ENCODE data around the gene FYCO1. TPM values are rescaled to one million over a fixed set of nuclear protein-coding genes. Genes with fewer than 3 reads are reported as not detected.

Gene FYCO1
- total and polyA plus RNA-seq, 2 experiments from 2014 or later: 6.2 to 13.4 TPM

DNA sequence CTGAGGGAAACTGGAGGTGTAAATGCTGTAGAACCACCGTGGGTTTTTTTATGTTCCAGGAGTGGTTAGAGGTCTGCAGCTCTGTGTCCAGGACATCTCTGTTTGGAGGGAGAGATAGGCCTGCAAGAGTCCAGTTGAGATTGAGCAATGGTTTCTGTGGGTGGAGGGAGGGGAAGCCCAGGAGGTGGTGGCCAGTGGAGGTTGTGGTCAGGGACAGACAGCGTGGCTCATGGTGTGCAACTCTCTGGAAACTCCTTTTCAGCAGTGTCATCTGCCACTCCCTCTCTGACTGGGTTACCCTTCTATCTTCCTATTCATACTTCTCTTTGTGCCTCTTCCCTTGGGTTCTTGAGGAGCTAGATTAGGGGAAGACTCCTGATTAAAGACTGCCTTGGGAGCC, 22.1 kb upstream of the FYCO1 start:
- H3K4me3 ChIP-seq: no peak overlapping the region
- DNase-seq: peak; percentile 73

DNA sequence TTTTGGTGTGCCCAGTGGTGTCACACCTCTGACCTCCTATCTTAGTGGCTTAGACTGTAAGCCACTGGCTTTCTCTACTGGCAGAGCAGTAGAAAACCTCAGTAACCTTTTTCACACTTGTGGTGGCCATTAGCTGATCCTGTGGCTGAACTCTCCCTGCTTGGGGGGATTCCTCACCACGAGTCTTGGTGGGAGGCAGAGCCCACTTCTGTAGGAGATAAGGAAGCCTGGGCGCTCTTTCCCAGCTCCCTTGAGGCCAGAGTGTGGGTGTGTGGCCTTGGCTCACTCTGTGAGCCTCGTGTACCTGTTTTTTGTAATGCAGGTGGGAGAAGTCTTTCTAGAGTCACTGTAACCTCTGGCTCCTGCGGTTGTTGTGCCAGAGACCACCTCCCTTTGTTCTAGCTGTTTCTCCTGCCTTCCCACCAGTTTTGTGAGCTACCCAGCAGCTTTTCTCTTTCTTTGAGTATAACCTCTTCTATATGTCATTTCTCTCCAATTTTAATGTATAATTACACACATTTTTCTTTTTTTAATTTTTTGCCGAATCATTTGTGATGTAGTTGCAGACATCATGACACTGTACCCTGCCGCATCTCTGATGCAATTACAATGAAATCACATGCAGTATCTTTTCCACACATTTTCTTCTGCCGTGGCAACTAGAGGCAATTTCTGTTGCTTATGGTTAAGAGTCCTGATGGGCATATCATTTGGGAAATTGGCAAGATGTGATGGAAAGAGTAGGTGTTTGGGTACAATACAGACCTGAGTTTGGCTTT, 17.9 kb upstream of the FYCO1 start:
- no peaks in the 10 kb centered on the region for H3K36me3 ChIP-seq (ENCODE audit: low read depth)
- H3K4me2 ChIP-seq (ENCODE audit: unreplicated experiment): no peak overlapping the region
- no peak overlapping the region for H3K4me3 ChIP-seq
- H3K9ac ChIP-seq: no peak overlapping the region
- H2AFZ ChIP-seq: no peak overlapping the region
- TF ChIP-seq EZH2 (IDR thresholded peaks at IDR 0.05; ENCODE audit: insufficient read depth, poor library complexity, severe bottlenecking): no peak
- DNase-seq: no peak
- H3K4me1 ChIP-seq (ENCODE audit: insufficient read depth): no peaks in the 10 kb centered on the region
- H3K9me3 ChIP-seq (ENCODE audit: low read depth): no peaks in the 10 kb centered on the region
- H4K20me1 ChIP-seq (ENCODE audit: insufficient read depth): no peaks in the 10 kb centered on the region
- no peaks in the 10 kb centered on the region for H3F3A ChIP-seq (ENCODE audit: insufficient read depth)
- H3K27ac ChIP-seq: no peak overlapping the region
- no peaks in the 10 kb centered on the region for H3K79me2 ChIP-seq (ENCODE audit: insufficient read depth)
- H3K9me2 ChIP-seq (ENCODE audit: insufficient read depth): no peaks in the 10 kb centered on the region
- no peaks in the 10 kb centered on the region; the same call in 1 of the 2 replicates for H3K27me3 ChIP-seq (replicated peaks; ENCODE audit: insufficient read depth)
- 63% methylated on average over 7 of the region's 7 CpGs for WGBS, 2 experiments (ENCODE audit: low coverage in 1 of 2, low lambda C conversion rate in 2 of 2, missing lambda C conversion rate in 2 of 2)
- in situ Hi-C loops (cut with MboI): no loop called here

More for the DNA sequence above, 22.1 kb upstream of the FYCO1 start:
- no peaks in the 10 kb centered on the region for H3F3A ChIP-seq (ENCODE audit: insufficient read depth)
- TF ChIP-seq EZH2phosphoT487 (IDR thresholded peaks at IDR 0.05; ENCODE audit: insufficient read depth, low read depth): no peak
- no peak for TF ChIP-seq EZH2 (IDR thresholded peaks at IDR 0.05; ENCODE audit: insufficient read depth, poor library complexity, severe bottlenecking)
- no peak overlapping the region for H3K27ac ChIP-seq
- in situ Hi-C loops (cut with MboI): no loop called here
- no peaks in the 10 kb centered on the region for H3K79me2 ChIP-seq (ENCODE audit: insufficient read depth)
- no peaks in the 10 kb centered on the region for H3K36me3 ChIP-seq (ENCODE audit: low read depth)
- H3K9me2 ChIP-seq (ENCODE audit: insufficient read depth): no peaks in the 10 kb centered on the region
- H3K4me2 ChIP-seq (ENCODE audit: unreplicated experiment): no peak overlapping the region
- H3K9me3 ChIP-seq (ENCODE audit: low read depth): no peaks in the 10 kb centered on the region
- no peaks in the 10 kb centered on the region for H3K4me1 ChIP-seq (ENCODE audit: insufficient read depth)
- H4K20me1 ChIP-seq (ENCODE audit: insufficient read depth): no peaks in the 10 kb centered on the region
- peaks cover 3% of the 10 kb centered on the region; the same call in 1 of the 2 replicates for H3K27me3 ChIP-seq (replicated peaks; ENCODE audit: insufficient read depth)
- 59 to 74% methylated on average over 2 of the region's 2 CpGs for WGBS, 2 experiments (ENCODE audit: low coverage in 1 of 2, low lambda C conversion rate in 2 of 2, missing lambda C conversion rate in 2 of 2)
- no peak overlapping the region for H2AFZ ChIP-seq
- no peak overlapping the region for H3K9ac ChIP-seq

DNA sequence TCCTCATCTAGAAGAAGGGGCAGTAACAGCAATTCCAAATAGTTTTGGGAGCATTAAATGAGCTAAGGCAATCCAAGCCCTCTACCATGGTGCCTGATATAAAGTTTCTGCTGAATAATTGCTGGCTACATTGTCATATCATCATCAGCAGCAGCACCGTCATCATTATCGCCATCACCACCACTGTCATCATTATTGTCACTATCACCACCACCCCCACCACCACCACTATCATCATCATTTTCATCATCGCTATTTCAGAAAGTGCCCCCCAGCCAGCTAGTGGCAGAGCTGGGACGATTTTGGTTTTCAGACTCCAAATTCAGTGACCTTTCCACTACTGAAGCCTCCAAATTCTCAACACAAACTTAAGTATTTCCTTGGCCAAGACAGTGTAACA, 16.6 kb upstream of the FYCO1 start:
- no peak for TF ChIP-seq EZH2 (IDR thresholded peaks at IDR 0.05; ENCODE audit: insufficient read depth, poor library complexity, severe bottlenecking)
- TF ChIP-seq EZH2phosphoT487 (IDR thresholded peaks at IDR 0.05; ENCODE audit: insufficient read depth, low read depth): no peak
- no peak for DNase-seq
- Histone ChIP-seq H3K27ac (no peak overlapping the region), H3K9ac (no peak overlapping the region), H3K9me2 (ENCODE audit: insufficient read depth) (no peaks in the 10 kb centered on the region), H3K79me2 (ENCODE audit: insufficient read depth) (no peaks in the 10 kb centered on the region), H3K4me3 (no peak overlapping the region), H4K20me1 (ENCODE audit: insufficient read depth) (no peaks in the 10 kb centered on the region), H3K4me1 (ENCODE audit: insufficient read depth) (peaks cover 3% of the 10 kb centered on the region; the same call in 1 of the 2 replicates), H3K36me3 (ENCODE audit: low read depth) (no peaks in the 10 kb centered on the region), H3K27me3 (replicated peaks; ENCODE audit: insufficient read depth) (no peaks in the 10 kb centered on the region; the same call in 1 of the 2 replicates), H3F3A (ENCODE audit: insufficient read depth) (peaks cover 7% of the 10 kb centered on the region), H3K9me3 (ENCODE audit: low read depth) (no peaks in the 10 kb centered on the region), H3K4me2 (ENCODE audit: unreplicated experiment) (no peak overlapping the region), H2AFZ (no peak overlapping the region)
- WGBS, 2 experiments (ENCODE audit: low coverage in 1 of 2, low lambda C conversion rate in 2 of 2, missing lambda C conversion rate in 2 of 2): 85 to 86% methylated on average over 4 of the region's 4 CpGs
- in situ Hi-C loops (cut with MboI): no loop called here

DNA sequence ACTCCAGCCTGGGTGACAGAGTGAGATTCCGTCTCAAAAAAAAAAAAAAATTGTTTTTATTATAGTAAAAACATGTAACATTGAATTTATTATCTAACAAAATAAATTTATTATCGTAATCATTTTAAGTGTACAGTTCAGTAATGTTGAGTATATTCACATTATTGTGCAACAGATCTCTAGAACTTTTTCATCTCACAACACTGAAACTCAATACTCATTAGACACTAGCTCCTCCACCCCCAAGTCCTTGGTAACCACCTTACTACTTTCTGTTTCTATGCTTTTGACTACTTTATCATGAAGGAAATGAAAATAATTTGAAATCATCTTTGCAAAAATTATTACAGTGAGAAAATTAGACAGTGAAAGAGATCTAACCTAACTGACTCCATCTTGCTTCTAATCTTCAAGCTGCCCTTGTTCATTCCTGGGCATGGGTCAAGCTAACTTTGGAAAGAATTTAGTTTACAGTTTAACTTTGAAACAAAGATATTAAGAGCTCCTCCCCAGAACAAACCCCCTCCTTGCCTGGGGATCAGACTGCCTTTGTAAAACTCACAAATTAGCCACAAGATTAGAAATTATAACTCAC, 15.0 kb upstream of the FYCO1 start:
- no peak for TF ChIP-seq EZH2phosphoT487 (IDR thresholded peaks at IDR 0.05; ENCODE audit: insufficient read depth, low read depth)
- TF ChIP-seq EZH2 (IDR thresholded peaks at IDR 0.05; ENCODE audit: insufficient read depth, poor library complexity, severe bottlenecking): no peak
- peaks cover 17% of the 10 kb centered on the region for H3K4me1 ChIP-seq (ENCODE audit: insufficient read depth)
- in situ Hi-C loops (cut with MboI): no loop called here
- no peak overlapping the region for H3K4me2 ChIP-seq (ENCODE audit: unreplicated experiment)
- no peaks in the 10 kb centered on the region for H4K20me1 ChIP-seq (ENCODE audit: insufficient read depth)
- no peak overlapping the region for H3K27ac ChIP-seq
- no peaks in the 10 kb centered on the region; the same call in 1 of the 2 replicates for H3K27me3 ChIP-seq (replicated peaks; ENCODE audit: insufficient read depth)
- no peak overlapping the region for H3K9ac ChIP-seq
- H3K79me2 ChIP-seq (ENCODE audit: insufficient read depth): no peaks in the 10 kb centered on the region
- no peaks in the 10 kb centered on the region for H3K36me3 ChIP-seq (ENCODE audit: low read depth)
- no peaks in the 10 kb centered on the region for H3K9me3 ChIP-seq (ENCODE audit: low read depth)
- DNase-seq: no peak
- no peak overlapping the region for H3K4me3 ChIP-seq
- WGBS, 2 experiments (ENCODE audit: low coverage in 1 of 2, low lambda C conversion rate in 2 of 2, missing lambda C conversion rate in 2 of 2): 83 to 90% methylated on average over 2 of the region's 2 CpGs
- H3K9me2 ChIP-seq (ENCODE audit: insufficient read depth): no peaks in the 10 kb centered on the region
- H2AFZ ChIP-seq: no peak overlapping the region
- H3F3A ChIP-seq (ENCODE audit: insufficient read depth): peaks cover 21% of the 10 kb centered on the region
